Measurements from ENCODE around the gene ACMSD. TPM values are rescaled to one million over a fixed set of nuclear protein-coding genes. Genes with fewer than 3 reads are reported as not detected.

Gene ACMSD
- total RNA-seq, 1 donor from 2014 or later = not detected

DNA sequence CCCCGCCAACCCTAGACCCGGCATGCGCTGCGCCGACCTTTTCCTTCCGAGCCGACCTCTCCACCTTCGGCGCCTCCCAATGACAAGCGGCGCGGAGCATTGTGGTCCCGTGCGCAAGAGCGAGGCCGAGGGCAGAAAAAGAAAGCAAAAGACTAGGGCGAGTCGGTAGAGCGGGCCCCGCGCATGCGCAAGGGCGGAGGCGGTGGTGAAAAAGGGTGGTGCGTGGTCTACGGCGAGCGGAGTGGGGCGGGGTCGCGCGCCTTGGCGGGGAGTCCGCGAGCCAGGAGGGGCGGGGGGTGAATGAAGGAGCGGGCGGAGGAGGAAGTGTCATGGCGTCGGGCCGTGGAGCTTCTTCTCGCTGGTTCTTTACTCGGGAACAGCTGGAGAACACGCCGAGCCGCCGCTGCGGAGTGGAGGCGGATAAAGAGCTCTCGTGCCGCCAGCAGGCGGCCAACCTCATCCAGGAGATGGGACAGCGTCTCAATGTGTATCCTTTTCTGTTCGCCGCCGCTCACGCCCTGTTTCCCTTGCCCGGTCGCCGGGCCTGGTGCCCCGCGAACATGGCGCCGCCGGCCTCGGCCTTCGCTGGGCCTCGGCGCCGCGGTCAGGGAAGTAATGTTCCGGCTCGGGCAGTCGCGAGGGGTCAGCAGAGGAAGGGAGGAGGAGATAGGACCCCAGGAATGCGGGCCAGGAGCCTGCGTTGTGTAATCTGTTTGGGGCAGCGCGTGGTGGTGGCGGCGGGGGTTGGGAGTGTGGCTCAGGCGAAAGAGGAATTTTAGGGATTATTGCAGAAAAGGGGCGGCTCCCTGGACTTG lies 80.3 kb downstream of the ACMSD start, which contains the start of gene CCNT2:
TSS of gene CCNT2 (plus strand) at position 297 of the 815 bp plus-strand sequence. CDS start at position 330, 33 bp downstream.
- Histone ChIP-seq H3K4me3 (ENCODE audit: low read depth, low read length) (peak within 1 kb of the TSS; percentile 92), H3K27me3 (ENCODE audit: control insufficient read depth, insufficient read depth, low read length) (no peaks in the 10 kb centered on the region), H3K36me3 (ENCODE audit: control insufficient read depth, insufficient read depth, low read length) (no peaks in the 10 kb centered on the region)
- no peak for FAIRE-seq
- DNase-seq (ENCODE audit: low read depth) = peak; percentile 95
- TF ChIP-seq, protein P1, sequence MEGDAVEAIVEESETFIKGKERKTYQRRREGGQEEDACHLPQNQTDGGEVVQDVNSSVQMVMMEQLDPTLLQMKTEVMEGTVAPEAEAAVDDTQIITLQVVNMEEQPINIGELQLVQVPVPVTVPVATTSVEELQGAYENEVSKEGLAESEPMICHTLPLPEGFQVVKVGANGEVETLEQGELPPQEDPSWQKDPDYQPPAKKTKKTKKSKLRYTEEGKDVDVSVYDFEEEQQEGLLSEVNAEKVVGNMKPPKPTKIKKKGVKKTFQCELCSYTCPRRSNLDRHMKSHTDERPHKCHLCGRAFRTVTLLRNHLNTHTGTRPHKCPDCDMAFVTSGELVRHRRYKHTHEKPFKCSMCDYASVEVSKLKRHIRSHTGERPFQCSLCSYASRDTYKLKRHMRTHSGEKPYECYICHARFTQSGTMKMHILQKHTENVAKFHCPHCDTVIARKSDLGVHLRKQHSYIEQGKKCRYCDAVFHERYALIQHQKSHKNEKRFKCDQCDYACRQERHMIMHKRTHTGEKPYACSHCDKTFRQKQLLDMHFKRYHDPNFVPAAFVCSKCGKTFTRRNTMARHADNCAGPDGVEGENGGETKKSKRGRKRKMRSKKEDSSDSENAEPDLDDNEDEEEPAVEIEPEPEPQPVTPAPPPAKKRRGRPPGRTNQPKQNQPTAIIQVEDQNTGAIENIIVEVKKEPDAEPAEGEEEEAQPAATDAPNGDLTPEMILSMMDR (IDR thresholded peaks at IDR 0.05; ENCODE audit: insufficient read depth, low read length, severe bottlenecking) = peak; percentile 26

DNA sequence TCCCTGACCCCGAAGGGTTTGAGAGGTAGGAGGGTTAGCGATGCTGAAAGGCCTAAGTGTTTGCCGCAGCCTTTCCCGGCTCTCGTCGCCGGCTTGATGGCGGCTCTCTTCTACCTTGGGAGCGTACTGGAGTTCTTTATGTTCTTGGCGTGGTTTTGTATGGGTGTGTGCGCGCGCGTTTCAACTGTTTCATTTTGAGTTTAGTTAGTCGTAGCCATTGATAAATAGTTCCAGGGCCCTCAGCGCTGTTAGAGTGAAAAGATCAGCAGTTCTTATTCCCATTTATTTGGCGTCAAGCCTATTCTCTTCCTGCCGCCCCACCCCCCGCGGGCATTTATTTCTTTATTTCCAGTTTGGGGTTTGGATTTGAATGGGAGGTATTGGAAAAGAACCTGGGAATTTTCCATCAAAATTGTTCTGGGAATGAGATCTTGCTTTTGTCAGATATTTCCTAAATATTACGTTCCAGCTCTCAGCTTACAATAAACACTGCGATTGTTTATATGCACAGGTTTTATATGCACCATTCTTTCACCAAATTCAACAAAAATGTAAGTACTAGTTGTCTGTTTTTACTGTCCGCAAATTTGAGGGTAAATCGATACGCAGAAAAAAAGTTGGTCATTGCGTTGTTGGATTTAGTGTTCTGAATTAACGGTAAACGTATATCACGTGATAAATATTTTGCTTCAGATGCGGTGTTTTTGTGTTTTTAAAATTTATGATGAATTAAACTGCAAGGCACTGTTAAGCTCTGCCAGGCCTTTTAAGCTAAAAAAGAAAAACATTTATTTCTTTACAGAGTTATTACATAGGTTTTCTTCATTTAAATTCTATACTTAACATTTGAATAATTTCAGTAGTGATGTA lies 81.2 kb downstream of the ACMSD start:
- DNase-seq (ENCODE audit: low read depth) = peak; percentile 13
- H3K36me3 ChIP-seq (ENCODE audit: control insufficient read depth, insufficient read depth, low read length) = no peaks in the 10 kb centered on the region
- TF ChIP-seq, protein P1 (IDR thresholded peaks at IDR 0.05; ENCODE audit: insufficient read depth, low read length, severe bottlenecking) = no peak
- H3K4me3 ChIP-seq (ENCODE audit: low read depth, low read length) = peak overlapping the region; percentile 92
- no peaks in the 10 kb centered on the region for H3K27me3 ChIP-seq (ENCODE audit: control insufficient read depth, insufficient read depth, low read length)
- no peak for FAIRE-seq

DNA sequence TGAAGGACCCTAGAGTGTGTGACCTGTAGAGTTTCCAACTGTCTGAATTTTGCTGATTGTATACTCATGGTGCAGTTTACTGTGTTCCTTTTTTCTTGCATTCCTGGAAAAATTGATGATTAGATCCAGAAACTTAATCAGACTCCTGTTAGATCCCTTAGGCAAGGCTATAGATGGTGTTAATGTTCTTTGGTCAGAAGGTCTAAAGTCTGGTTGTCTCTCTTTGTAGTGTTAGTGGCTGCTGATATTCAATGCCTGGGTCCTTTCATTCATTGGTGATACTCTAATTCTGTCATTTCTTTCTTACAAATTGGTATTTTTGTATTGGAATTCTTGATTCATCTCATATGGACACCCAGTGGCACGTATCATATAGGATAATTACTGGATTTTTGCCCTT lies 86.5 kb downstream of the ACMSD start:
- DNase-seq (ENCODE audit: low read depth) = no peak
- TF ChIP-seq, protein P1 (IDR thresholded peaks at IDR 0.05; ENCODE audit: insufficient read depth, low read length, severe bottlenecking) = no peak
- Histone ChIP-seq H3K27me3 (ENCODE audit: control insufficient read depth, insufficient read depth, low read length) (no peaks in the 10 kb centered on the region), H3K4me3 (ENCODE audit: low read depth, low read length) (no peak overlapping the region), H3K36me3 (ENCODE audit: control insufficient read depth, insufficient read depth, low read length) (no peaks in the 10 kb centered on the region)
- no peak for FAIRE-seq

DNA sequence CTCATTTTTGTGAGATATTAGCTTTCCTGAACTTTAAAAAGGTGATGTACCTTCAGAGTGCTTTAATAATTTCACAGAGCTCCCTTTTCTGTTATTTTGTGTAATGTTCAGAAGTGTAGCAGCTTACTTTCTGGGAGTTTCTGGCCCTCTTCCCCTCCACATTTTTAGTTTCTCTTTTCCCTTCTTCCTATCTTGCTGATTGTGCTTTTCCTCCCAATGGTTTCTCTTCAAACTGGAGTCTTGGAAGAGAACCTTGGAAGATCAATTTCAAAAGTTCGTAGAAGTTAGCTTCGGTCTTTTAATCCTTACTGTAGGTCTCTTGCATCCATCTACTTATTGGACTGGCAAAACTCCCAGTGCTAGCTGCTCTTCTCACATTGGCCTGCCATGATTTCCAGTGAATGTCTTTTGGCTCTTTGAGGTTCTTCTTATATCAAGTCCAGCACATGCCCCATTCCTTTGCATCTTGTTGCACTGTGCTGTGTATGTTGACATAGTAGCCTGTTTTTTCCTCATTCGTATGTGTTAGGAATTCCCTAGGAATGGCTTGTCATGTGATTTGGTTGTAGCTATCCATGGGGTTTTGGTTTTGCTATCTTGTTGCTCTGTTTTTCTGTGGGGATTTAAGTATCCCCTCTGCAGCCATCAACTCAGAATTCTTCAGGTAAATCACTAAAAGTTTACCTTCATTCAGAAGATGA lies 88.0 kb downstream of the ACMSD start:
- TF ChIP-seq, protein P1 (IDR thresholded peaks at IDR 0.05; ENCODE audit: insufficient read depth, low read length, severe bottlenecking) = no peak
- no peaks in the 10 kb centered on the region for H3K36me3 ChIP-seq (ENCODE audit: control insufficient read depth, insufficient read depth, low read length)
- DNase-seq (ENCODE audit: low read depth) (peak; percentile 18), FAIRE-seq (no peak)
- H3K4me3 ChIP-seq (ENCODE audit: low read depth, low read length) = no peak overlapping the region
- no peaks in the 10 kb centered on the region for H3K27me3 ChIP-seq (ENCODE audit: control insufficient read depth, insufficient read depth, low read length)

DNA sequence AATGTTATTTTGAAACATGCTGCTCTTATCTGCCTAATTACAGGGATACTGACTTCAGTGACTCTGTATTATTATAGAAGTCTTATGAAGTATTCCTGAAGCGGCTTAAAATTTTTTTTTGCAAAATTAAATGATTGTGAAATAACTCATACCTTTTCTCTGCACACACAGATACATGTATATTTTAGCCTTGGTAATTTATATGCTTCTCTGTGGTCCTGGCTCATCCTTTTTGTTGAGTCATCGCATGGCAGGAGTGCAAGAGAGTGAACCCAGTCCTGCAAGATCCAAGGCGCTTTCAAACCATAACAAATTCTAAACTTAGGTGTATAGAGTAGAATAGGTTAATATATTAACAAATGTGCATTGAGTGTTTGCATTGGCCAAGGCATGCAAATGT lies 88.8 kb downstream of the ACMSD start:
- TF ChIP-seq, protein P1 (IDR thresholded peaks at IDR 0.05; ENCODE audit: insufficient read depth, low read length, severe bottlenecking) = no peak
- H3K4me3 ChIP-seq (ENCODE audit: low read depth, low read length) = no peak overlapping the region
- H3K27me3 ChIP-seq (ENCODE audit: control insufficient read depth, insufficient read depth, low read length) = no peaks in the 10 kb centered on the region
- FAIRE-seq = no peak
- DNase-seq (ENCODE audit: low read depth) = peak; percentile 57
- H3K36me3 ChIP-seq (ENCODE audit: control insufficient read depth, insufficient read depth, low read length) = no peaks in the 10 kb centered on the region
